Measurements from ENCODE around the gene PIK3CG.
"Not testable (repeated sequence)": the region's sequence is repeated elsewhere in the genome, so short reads cannot be mapped to it uniquely, and the experiment has no call there.

The PIK3CG gene

DNA sequence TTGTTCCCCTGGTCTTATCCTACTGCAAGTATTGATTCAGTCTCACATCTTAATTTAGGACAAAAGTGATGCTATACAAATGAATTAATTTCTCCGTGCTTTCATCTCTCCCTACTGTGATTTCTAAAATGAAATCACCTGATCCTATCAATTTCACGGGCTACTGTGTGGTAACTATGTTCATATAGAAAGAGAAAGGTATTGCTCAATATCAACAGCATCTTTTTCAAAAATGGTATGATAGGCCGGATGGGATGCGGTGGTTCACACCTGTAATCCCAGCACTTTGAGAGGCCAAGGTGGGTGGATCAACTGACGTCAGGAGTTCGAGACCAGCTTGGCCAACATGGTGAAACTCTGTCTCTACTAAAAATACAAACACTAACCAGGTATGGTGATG is 71.2 kb downstream of the PIK3CG start:
- H3K27ac ChIP-seq: no peak overlapping the region
- no peak for DNase-seq
- no peak for TF ChIP-seq CTCF (IDR thresholded peaks at IDR 0.05)

DNA sequence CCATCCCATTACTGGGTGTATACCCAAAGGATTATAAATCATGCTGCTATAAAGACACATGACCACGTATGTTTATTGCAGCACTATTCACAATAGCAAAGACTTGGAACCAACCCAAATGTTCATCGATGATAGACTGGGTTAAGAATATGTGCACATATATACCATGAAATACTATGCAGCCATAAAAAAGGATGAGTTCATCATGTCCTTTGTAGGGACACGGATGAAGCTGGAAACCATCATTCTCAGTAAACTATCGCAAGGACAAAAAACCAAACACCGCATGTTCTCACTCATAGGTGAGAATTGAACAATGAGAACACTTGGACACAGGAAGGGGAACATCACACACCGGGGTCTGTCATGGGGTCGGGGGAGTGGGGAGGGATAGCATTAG is 73.0 kb downstream of the PIK3CG start:
- H3K27me3 ChIP-seq; H3K4me3 ChIP-seq; H3K36me3 ChIP-seq; H3K4me1 ChIP-seq; H3K9me3 ChIP-seq; H3K27ac ChIP-seq; intact Hi-C loops (cut with DNase I; ENCODE audit: low total_unique reads); DNase-seq: not testable (repeated sequence)

More for the DNA sequence above, 71.2 kb downstream of the PIK3CG start:
- no peaks in the 10 kb centered on the region for H3K27me3 ChIP-seq
- H3K4me3 ChIP-seq: no peak overlapping the region
- intact Hi-C loops (cut with DNase I; ENCODE audit: low total_unique reads): no loop called here
- no peaks in the 10 kb centered on the region for H3K36me3 ChIP-seq
- no peaks in the 10 kb centered on the region for H3K9me3 ChIP-seq
- H3K4me1 ChIP-seq: no peaks in the 10 kb centered on the region

GRCh38 chr7:106938803-106939202 is 73.7 kb downstream of the PIK3CG start:
- TF ChIP-seq CTCF (IDR thresholded peaks at IDR 0.05): no peak
- Histone ChIP-seq H3K27ac (no peak overlapping the region), H3K27me3 (no peaks in the 10 kb centered on the region), H3K4me3 (no peak overlapping the region), H3K4me1 (no peaks in the 10 kb centered on the region), H3K9me3 (no peaks in the 10 kb centered on the region), H3K36me3 (no peaks in the 10 kb centered on the region)
- intact Hi-C loops (cut with DNase I; ENCODE audit: low total_unique reads): no loop called here
- DNase-seq: no peak

- no peaks in the 10 kb centered on the region for H3K36me3 ChIP-seq
- intact Hi-C loops (cut with DNase I; ENCODE audit: low total_unique reads): loop anchor here (10.0 kb wide), 1 partner anchor 201 kb away; no protein-coding TSS in a partner anchor
- no peak for DNase-seq
- no peaks in the 10 kb centered on the region for H3K9me3 ChIP-seq
- no peaks in the 10 kb centered on the region for H3K27me3 ChIP-seq
- H3K27ac ChIP-seq: no peak overlapping the region
- H3K4me3 ChIP-seq: no peak overlapping the region
- TF ChIP-seq CTCF (IDR thresholded peaks at IDR 0.05): no peak
- no peaks in the 10 kb centered on the region for H3K4me1 ChIP-seq
These were observed 79.1 kb downstream of the PIK3CG start for GRCh38 chr7:106944035-106944665.

DNA sequence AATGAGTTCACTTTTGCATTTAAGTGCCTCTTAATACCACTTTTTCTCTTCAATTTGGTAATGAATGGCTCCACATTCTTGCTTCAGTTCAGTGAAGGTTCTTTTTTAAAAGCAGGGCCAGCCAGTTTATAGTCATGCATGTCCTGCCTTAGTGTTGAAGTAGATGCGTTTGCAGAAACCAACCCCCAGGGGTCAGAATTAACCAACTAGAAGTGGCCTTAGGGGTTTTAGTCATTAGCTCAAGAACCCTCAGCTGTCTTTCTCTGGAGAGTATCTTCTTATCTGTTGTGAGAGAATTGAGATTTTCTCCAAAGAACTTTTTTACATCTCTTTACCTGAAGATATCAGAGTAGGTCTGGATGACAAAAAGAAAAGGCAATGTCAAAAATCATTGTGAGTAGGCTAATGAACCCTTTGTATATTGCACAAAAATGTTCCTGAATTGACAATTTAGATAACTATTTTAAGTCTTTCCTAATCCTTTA is 82.2 kb downstream of the PIK3CG start:
- Histone ChIP-seq H3K27ac (no peak overlapping the region), H3K4me1 (no peaks in the 10 kb centered on the region), H3K36me3 (no peaks in the 10 kb centered on the region), H3K9me3 (no peaks in the 10 kb centered on the region), H3K4me3 (no peak overlapping the region), H3K27me3 (no peaks in the 10 kb centered on the region)
- intact Hi-C loops (cut with DNase I; ENCODE audit: low total_unique reads): loop anchor here (10.0 kb wide), 1 partner anchor 198 kb away; no protein-coding TSS in a partner anchor
- peak in 1 of 2 donors; percentile 65 for DNase-seq
- TF ChIP-seq CTCF (IDR thresholded peaks at IDR 0.05): peak; percentile 37 to 43

- Histone ChIP-seq H3K27ac (no peak overlapping the region), H3K9me3 (no peaks in the 10 kb centered on the region), H3K4me1 (no peaks in the 10 kb centered on the region), H3K36me3 (no peaks in the 10 kb centered on the region), H3K27me3 (no peaks in the 10 kb centered on the region), H3K4me3 (no peak overlapping the region)
- TF ChIP-seq CTCF (IDR thresholded peaks at IDR 0.05): no peak
- intact Hi-C loops (cut with DNase I; ENCODE audit: low total_unique reads): no loop called here
- DNase-seq: no peak
These were observed 87.0 kb downstream of the PIK3CG start for GRCh38 chr7:106952001-106952657.
